NCI-H1694 (cell line): Measurements from ENCODE around the gene TAL1.
"Not testable (repeated sequence)": the region's sequence is repeated elsewhere in the genome, so short reads cannot be mapped to it uniquely, and the experiment has no call there.

Experiments
- DNase-seq: peaks from one replicate; lab custom pipeline; 2025; lab: John Stamatoyannopoulos, UW

TAL1 gene

DNA sequence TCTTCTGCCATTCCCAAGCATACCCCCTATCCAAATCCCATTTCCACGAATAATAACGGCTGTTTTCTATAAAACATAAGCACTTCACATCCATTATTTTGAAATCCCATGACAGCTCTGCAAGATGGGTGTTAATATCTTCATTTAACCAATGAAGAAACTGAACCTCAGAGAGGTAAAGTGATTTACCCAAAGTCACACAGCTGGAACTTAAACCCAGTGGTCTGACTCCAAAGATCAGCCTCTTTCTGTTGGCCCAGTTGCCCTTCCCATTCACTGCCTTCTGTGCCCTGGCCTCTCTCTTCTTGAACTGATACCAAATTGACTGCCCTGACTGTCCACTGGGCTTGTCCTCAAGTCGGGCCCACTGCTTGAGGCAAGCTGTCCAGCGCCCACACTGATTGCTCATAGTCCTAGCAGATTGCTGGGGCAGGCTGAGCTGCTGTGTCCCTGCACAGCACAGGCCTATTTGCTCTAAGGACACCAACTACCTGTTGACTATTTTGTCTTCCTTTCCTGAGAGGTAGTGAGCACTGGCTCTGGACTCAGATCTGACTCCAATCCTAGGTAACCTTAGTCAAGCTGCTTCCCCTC, 19.3 kb downstream of the TAL1 start:
- no peak for DNase-seq

DNA sequence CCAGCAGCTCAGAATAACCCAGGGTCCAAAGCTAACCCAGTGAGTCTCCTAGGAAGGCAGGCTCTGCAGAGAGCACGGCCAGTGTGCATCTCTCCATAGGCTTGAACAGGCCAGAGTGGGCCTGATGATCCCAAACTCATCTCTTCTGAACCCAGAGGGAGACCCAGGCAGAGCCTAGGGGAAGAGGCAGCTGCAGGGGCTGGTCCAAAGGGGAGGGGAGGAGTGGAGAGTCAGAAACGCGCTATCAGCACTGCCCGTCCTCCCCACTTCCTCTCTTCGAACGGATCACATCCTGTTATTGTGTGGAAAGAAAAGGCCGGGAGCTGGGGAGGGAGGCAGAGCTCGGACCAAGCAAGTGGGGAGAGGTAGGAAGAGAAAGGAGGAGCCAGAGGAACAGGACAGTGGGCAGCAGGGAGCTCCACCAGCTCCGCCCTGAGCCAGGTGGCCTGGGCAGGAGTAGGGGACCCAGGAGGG, 20.2 kb downstream of the TAL1 start:
- DNase-seq: no peak

DNA sequence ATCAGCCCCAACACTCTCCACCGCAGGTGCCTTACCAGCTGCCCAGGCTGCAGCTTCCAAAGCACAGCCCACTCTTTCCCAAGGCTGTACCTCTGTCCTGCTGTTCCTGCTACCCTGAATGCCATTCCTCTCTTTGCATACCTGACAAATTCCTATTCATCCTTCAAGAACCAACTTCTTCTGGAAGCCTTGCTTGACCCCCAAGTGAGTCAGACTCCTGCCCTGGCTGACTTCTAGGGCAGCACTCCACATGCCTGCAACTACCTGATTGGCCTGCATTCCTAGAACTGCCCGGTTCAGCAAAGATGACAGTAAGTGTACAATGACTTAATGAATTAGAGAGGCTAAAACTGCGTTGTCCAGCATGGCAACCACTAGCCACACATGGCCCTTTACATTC, 21.4 kb downstream of the TAL1 start:
- DNase-seq: no peak

DNA sequence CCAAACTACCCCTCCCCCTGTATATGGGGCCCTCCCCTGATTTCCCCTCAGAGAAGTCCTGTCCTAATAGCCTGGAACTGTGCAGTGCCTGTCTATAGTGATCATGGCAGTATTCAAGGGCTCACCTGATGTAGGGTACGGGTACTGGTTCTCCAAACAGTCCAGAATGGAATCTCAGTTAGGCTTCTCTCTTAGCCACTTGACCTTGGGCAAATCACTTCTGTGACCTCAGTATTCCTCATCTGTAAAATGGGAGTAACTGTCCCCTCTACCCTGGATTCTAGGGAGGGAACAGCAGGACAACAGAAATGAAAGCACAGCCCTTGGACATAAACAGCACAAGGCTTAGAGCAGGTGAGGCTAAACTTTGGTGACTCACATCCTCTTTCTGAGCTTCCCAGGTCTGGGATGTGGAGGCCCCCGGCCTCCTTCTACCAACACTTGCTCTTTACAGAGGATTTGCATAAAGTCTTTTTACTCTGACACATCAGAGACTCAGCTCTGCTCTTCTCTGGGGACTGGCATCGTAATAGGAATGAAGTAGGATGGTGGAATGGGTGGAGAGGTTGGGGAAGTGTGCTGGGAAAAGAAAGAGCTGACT, 22.2 kb downstream of the TAL1 start:
- no peak for DNase-seq

DNA sequence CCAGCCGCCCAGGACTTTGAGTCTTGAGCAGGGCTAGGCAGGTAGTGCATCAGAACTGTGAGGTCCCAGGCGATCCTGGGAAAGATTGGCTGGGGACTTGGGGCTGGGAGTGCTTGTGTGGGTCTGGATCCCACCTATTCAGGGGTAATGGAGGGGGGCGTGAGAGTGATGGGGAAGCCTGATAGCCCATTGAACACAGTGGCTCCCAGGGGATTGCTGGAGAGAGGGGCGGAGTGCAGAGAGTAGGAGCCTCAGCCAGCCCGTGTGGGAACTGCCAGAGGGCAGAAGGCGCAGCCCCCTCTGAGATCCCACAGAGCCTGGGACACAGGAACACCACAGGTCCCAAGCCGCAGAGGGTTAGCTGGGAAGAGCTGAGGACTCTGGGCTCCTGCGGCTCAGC, 22.9 kb downstream of the TAL1 start:
- DNase-seq: no peak

DNA sequence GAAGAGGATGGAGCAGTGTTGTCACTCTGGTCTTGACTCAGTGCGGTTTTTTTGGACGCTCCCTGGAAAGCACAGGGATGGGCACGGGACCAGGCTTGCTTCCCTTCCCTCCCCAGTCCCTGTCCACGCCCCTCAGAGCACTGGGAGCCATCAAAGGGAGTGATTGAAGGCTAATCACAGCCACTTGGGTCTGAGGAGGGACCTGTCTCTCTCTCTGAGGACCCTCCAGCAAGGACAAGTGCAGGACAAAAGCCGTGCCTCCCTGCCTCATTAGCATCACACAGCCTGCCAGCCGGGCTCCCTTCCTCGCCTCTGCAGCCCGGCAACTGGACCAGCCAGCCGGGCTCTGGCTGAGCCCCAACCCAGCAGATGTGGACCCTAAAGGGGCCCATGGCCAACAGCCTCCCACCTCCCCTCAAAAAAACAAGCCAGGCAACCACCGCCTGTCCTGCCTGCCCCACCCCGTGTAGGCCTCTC, 23.6 kb downstream of the TAL1 start:
- no peak for DNase-seq

DNA sequence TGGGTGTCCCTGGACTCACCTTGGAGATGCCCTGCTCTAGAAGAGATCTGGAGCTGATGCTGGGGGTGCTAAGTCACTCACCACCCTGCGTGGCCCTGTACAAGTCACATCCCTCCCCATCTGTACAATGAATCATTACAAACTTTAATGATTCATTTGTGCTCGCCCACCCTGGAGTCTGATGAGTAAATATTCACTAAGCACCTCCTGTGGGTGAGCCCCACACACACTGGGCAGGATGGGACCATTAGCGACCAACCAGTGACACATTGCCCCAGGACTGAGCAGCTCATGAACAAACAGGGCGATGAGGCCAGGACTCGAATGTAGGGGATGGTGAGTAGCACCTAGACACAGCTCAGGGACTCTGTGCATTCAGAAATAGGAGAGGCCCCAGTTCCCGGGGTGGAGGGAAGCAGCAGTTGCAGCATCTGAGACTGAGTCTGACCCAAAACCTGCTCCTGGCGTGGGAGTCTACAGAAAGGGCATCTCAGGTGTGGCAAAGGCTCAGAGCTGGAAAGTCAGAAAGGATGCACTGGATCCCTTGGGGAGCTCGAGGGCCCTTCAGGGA, 24.1 kb downstream of the TAL1 start:
- no peak for DNase-seq

DNA sequence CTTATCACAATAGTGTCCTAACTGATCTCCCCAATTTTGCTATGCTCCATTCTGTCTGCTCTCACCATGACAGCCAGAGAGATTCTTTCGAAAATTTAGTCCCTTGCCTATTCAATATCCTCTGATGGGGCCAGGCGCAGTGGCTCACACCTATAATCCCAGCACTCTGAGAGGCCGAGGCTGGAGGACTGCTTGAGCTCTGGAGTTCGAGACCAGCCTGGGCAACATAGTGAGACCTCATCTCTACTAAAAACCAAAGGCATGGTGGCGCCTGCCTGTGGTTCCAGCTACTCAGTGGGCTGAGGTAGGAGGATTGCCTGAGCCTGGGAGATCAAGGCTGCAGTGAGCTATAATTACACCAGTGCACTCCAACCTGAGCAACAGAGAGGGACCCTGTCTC, 26.1 kb downstream of the TAL1 start:
- DNase-seq: no peak

DNA sequence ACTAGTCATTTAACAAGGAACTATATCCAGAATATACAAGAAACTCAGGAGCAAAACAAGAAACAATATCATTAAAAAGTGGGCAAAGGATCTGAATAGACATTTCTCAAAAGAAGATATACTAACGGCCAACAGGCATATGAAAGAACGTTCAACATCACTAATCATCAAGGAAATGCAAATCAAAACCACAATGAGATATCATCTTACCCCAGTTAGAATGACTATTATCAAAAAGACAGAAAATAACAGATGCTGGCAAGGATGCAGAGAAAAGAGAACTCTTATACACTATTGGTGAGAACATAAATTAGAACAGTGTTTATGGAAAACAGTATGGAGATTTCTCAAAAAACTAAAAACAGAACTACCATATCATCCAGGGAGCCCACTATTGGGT, 28.5 kb downstream of the TAL1 start:
- not testable (repeated sequence) for DNase-seq

DNA sequence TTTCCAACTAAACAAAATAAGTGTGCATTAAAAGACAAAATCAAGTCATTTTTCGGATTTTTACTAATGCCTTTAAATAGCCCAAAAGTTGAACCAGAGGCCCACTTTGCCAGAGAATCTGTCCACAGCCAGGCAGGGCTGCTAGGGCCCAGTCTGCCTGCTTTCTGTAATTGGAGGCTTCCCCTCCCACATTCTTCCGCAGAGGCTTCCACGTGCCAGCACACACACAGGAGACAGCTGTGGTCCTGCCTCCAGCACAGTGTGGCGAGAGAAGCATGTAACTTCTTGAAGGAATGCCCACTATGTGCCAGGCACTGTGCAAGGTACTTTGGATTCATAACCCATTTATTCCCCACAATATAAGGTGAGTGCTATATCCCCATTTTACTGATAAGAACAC, 30.8 kb downstream of the TAL1 start:
- DNase-seq: no peak

DNA sequence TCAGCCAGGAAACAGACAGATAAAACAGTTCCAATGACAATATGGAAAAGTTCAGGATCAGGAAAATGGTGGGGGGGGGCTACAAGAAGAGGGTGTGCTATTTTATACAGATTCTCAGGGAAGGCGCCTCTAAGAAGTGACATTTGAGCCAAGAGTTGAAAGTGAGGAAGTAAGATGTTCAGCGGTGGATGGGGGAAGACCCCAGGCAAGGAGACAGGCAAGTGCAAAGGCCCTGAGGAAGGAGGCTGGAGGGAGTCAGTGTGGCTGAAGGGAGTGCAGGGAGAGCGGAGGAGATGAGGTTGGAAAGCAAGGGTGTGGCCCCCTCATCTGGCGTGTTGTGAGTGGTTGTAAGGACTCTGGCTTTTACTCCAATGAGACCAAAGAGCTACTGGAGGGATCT, 33.8 kb downstream of the TAL1 start:
- DNase-seq: no peak

DNA sequence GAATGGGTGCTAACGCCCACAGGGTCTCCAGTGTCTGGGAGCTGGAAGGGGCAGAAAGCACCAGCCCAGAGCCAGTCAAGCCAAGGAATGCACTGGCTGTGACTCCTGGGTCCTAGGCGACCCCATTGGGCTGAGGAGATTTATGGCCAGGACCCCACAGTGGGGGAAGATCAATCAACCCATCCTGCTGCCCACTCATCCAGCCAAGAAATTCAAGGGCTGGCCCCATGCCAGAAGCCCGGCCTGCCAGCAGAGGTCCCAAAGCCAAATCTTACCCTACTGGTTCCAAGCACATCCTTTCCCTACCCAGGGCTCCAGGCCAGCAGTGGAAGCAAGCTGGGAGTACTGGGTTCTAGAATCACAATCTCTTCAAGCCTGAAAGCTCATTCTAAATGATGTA, 35.4 kb downstream of the TAL1 start:
- DNase-seq: no peak

DNA sequence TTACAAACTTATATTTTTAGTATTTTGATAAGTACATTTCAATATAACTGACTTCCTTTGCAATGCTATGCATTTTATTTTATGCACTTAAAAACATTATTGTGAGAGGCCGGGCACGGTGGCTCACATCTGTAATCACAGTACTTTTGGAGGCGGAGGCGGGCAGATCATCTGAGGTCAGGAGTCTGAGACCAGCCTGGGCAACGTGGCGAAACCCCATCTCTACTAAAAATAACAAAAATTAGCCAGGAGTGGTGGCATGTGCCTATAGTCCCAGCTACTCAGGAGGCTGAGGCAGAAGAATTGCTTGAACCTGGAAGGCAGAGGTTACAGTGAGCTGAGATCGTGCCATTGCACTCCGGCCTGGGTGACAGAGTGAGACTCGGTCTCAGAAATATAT, 36.0 kb downstream of the TAL1 start:
- not testable (repeated sequence) for DNase-seq

DNA sequence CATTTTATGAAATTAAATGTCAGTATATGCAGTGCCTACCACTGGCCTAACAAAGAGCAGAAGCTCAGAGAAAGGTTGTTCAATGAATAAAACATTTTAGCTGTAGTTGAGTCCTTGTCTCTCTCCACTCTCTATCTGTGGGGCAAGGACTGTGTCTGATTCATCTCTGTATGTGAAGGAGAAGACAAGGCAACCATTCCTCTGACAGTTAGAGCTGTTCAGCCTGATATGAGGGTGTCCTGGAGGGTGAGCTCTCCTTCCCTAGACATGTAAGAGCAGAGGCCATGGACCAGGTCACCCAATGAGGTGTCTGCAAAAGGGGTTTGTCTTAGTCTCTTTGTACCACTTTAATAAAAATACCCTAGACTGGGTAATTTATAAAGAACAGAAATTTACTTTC, 37.7 kb downstream of the TAL1 start:
- no peak for DNase-seq

DNA sequence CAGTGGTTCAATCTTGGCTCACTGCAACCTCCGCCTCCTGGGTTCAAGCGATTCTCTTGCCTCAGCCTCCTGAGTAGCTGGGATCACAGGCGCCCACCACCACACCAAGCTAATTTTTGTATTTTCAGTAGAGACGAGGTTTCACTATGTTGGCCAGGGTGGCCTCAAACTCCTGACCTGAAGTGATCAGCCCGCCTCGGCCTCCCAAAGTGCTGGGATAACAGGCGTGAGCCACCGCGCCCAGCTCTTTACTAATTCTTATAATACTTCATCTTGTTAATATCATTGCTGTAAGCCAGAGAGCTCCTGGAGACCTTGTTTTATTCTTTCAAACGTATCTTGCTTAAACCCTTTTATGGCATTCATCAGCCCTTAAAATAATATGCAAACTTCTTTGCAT, 38.5 kb downstream of the TAL1 start:
- DNase-seq: not testable (repeated sequence)

DNA sequence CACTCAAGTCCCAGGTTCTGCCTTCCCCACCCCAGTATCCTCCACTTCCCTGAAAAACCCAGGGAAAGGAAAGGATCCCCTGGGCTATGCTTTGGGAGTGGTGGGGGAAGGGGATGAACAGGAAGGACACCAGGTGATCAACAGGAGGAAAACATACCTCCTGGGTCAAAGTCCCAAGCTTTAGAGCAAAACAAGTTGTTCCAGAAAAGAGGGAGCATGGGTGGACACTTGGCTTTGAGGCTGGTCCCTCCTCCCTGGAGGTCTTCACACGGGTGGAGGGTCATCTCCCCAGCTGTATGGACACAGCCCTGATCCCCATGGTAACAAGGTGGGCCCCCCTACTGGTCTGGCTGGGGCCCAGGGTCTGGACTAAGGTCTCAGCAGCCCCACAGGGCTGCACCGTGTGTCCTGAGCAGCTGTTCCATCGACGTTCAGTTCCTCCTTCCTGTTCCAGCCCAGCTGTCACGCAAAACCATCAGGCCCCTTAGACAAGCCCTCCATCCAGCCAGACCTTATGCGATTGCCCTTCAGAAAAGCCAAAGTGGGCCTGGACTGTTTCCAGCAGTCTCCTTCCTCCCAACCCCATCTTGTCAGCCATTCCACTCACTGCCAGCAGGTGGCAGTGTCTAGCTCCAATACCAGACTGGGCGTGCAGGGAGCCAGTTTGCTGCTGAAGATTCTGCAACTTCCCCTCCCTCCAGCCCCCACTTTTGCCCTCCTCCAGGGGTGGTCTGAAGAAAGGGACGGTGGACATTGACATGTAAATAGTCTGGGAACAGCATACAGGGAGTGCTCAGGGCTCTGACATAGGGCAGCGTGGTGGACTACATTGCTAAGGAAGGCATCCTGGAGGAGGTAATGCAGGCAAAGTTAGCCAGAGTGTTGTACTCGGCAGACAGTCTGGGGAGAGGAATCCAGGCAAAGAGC, 39.3 kb downstream of the TAL1 start:
- DNase-seq: peak; percentile 66

DNA sequence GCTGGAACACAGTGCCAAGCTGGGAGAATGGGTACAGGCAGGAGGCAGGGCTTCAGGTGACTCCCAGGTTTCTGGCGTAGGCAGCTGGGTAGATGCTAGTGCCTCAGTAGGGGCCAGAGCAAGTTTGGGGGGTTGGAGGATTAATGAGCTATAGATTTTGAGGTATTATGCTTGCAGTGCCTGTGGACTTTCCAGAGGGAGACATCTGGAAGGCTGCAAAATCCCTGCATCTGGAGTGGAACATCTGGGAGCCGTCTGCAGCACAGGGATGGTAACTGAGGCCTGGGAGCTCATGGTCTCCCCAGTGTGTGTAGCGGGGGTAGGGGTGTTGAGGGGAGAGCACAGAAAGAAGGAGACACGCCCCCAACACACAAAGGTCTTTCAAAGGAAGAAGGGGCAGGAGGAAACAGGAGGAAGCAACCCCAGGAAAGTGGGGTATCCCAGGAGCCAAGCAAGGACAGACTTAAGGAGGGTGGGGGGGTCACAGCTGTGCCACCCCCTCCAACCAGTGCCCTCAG, 40.0 kb downstream of the TAL1 start:
- no peak for DNase-seq

DNA sequence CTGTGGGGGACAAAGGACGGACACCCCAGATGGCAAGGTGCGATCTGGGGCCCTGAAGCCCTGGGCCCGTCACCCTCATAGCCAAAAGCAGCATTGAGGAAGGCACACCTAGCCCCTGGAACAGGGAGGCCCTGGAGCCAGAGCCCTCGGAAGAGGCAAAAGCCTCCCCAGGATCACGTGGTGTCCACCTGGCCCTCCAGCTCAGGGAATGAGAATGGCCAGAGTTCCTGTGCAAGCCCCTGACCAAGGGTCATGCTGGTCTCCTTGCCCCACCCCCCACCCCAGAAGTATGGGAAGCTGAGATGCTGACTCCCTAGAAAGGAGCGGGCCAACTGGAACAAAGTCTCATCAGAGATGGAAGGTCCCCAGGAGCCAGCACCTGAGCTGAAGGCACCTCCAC, 41.2 kb downstream of the TAL1 start:
- DNase-seq: no peak

DNA sequence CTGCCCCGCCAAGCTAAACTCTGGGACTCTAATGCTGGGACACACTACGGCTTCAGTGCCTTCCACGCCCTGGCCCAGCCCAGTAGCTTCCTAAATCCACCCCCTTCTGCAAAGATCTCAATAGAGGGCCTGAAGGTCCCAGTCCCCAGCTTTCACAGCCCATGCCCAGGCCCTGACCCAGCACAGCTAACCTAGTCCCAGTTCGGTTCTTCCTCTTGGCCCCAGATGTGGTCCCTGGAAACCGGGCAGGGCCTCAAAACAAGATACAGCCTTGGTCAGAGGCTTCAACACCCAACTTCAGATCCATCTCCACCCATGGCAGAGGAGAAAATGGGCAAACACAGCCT, 41.5 kb downstream of the TAL1 start:
- no peak for DNase-seq

DNA sequence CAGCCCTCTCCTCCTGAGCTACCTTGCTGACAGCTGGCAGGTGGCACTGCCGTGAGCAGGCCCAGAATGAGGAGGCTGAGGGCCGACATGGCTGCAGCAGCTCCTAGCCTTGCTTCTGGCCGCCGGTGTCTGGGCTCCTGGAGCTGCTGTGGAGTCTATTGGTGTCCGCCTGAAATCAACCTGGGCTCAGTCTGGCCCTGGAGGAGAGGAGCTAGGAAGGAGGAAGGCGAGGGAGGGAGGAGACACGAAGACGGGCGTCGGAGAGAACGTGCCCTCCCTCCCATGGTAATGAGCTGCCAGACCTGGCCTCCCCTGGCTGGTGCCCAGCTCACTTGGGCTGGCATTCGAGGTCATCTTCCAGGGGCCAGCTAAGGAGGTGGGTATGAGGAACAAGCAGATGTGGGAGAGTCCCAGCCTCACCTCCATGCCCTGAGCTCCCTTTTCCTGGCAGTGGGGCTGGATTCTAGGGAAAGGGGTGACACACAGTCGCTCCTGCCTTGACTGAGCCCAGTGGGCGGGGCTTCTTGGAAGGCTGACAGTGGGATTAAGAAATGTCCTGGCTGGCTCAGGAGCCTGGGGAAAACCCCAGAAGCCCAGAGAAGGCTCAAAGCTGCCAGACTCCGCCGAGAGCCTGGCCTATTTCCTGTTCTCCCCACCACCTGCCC, 42.0 kb downstream of the TAL1 start, which contains the start of gene PDZK1IP1:
Gene PDZK1IP1, minus strand, starts transcription at position 193 of the 665 bp plus-strand sequence. Its CDS starts 104 bp downstream, at position 89.
- no peak for DNase-seq
